ENCODE measurements around the gene MAJIN.
A peak's percentile ranks its signal among the peaks of the same experiment; 100 is the strongest.

MAJIN gene

DNA sequence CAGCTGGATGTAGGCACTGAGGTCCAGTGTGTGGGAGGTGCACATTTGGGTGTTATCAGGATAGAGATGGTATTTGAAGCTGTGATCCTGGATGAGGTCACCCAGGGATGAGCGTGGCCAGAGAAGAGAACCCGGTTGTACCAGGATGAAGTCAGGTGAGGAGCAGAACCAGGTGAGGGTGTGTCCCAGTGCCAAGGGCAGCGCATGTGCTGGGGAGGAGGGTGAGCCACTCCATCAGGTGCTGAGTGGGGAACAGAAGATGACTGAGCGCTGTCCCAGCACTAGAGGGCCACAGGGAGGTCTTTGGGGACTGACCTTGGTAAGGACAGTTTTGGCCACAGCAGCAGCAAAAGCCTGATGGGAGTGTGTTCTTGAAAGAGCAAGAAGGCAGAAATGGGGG, 44.8 kb upstream of the MAJIN start:
- DNase-seq, result peak; percentile 41
- no peak overlapping the region for H3K9ac ChIP-seq (ENCODE audit: low read length)
- H3K27ac ChIP-seq (ENCODE audit: low read depth, low read length), result no peak overlapping the region
- H3K4me3 ChIP-seq (ENCODE audit: low read length), result no peak overlapping the region
- no peak overlapping the region for H3K18ac ChIP-seq (ENCODE audit: low read length)
- no peak overlapping the region for H3K4me2 ChIP-seq (ENCODE audit: low read length)
- H3K56ac ChIP-seq (ENCODE audit: low read length), result no peak overlapping the region
- no peak overlapping the region for H4K5ac ChIP-seq (ENCODE audit: low read length)
- H3K23ac ChIP-seq (ENCODE audit: low read length), result no peak overlapping the region
- peaks cover 3% of the 10 kb centered on the region for H3K36me3 ChIP-seq (ENCODE audit: control insufficient read depth, insufficient read depth, low read length)
- no peak overlapping the region for H3K4ac ChIP-seq (ENCODE audit: low read depth, low read length)
- H4K8ac ChIP-seq (ENCODE audit: low read depth, low read length), result no peak overlapping the region
- WGBS (ENCODE audit: extremely low coverage, insufficient coverage, low lambda C conversion rate), result no CpG with 5 or more reads among the region's 4 CpGs
- no peak overlapping the region for H2BK120ac ChIP-seq (ENCODE audit: low read depth, low read length)
- no peak overlapping the region for H2BK15ac ChIP-seq (replicated peaks; ENCODE audit: low read depth)
- H2AK5ac ChIP-seq (ENCODE audit: low read length), result no peak overlapping the region
- H2BK5ac ChIP-seq (ENCODE audit: low read length), result no peak overlapping the region
- peaks cover 2% of the 10 kb centered on the region for H3K4me1 ChIP-seq (ENCODE audit: control insufficient read depth, low read depth, low read length)
- peaks cover 2% of the 10 kb centered on the region for H3K79me1 ChIP-seq (ENCODE audit: low read length)
- H3K27me3 ChIP-seq (ENCODE audit: insufficient read depth, low read length, poor library complexity), result no peaks in the 10 kb centered on the region
- H3K79me2 ChIP-seq (ENCODE audit: control insufficient read depth, insufficient read depth, low read length), result no peaks in the 10 kb centered on the region

DNA sequence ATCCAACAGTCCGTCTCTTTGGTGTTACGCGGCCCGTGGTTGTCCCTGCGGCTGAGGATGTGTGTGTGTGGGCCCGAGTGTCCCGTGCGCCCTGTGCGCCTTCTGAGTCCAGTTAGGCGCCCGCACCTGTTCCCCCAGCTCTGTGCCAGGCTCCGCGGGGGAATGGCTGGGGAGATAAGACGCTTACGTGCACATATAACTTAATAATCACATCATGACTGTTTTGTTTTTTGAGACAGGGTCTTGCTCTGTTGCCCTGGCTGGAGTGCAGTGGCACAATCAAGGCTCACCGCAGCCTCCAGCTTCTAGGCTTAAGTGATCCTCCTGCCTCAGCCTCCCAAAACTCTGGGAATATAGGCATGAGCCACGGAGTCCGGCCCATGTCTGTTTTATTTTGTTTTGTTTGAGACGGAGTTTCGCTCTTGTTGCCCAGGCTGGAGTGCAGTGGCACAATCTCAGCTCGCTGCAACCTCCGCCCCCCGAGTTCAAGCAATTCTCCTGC, 42.9 kb upstream of the MAJIN start:
- Histone ChIP-seq H2BK15ac (replicated peaks; ENCODE audit: low read depth) (no peak overlapping the region), H3K23ac (ENCODE audit: low read length) (peak overlapping the region; percentile 80), H3K79me2 (ENCODE audit: control insufficient read depth, insufficient read depth, low read length) (no peaks in the 10 kb centered on the region), H3K27me3 (ENCODE audit: insufficient read depth, low read length, poor library complexity) (no peaks in the 10 kb centered on the region), H4K5ac (ENCODE audit: low read length) (no peak overlapping the region), H3K4me2 (ENCODE audit: low read length) (peak overlapping the region; percentile 67), H2BK5ac (ENCODE audit: low read length) (no peak overlapping the region), H3K56ac (ENCODE audit: low read length) (peak overlapping the region; percentile 97), H3K79me1 (ENCODE audit: low read length) (peaks cover 2% of the 10 kb centered on the region), H3K4ac (ENCODE audit: low read depth, low read length) (peak overlapping the region; percentile 57), H3K18ac (ENCODE audit: low read length) (peak overlapping the region; percentile 87), H2AK5ac (ENCODE audit: low read length) (no peak overlapping the region), H3K4me1 (ENCODE audit: control insufficient read depth, low read depth, low read length) (peaks cover 2% of the 10 kb centered on the region), H3K27ac (ENCODE audit: low read depth, low read length) (peak overlapping the region; percentile 93), H3K36me3 (ENCODE audit: control insufficient read depth, insufficient read depth, low read length) (peaks cover 3% of the 10 kb centered on the region), H3K4me3 (ENCODE audit: low read length) (peak overlapping the region; percentile 69), H2BK120ac (ENCODE audit: low read depth, low read length) (no peak overlapping the region), H3K9ac (ENCODE audit: low read length) (peak overlapping the region; percentile 87), H4K8ac (ENCODE audit: low read depth, low read length) (no peak overlapping the region)
- WGBS (ENCODE audit: extremely low coverage, insufficient coverage, low lambda C conversion rate), result no CpG with 5 or more reads among the region's 23 CpGs
- no peak for DNase-seq

DNA sequence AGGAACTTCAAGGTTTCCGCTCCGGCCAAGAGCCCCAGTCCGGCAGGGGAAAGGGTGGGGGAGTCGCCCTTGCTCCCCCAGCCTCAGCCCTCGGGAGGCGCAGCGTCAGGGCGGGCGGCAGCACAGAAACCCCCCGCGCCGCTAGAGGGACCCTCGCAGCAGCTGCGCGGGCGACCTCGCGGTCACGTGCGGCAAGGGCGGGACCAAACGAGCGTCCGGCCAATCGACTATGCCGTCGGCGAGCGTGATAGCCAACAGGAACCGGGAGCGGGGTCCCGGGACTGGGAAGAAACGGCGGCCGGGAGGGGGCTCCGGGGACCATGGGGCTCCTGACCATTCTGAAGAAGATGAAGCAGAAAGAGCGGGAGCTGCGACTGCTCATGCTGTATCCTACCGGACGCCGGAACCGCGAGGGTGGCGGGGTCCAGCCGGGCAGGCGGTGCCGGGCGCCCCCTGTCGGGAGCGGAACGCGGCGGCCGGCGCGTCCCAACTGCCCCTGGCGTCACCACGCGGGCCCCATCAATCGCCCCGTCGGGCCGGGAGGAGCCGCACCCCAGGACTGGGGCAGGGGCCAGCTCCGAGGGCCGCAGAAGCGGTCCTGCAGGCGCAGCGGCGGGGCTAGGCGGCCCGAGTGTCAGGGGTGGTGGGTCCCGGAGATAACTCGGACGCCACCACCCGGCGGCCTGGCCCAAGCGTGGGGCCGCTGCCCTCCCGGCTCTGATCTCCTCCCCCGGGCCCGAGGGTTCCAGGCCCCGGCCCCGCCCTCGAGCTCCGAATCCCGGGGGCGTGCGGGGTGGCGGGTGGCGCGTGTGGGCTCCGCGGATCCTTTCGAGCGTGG, 42.2 kb upstream of the MAJIN start, which contains the start of gene ARL2:
TSS of gene ARL2 (plus strand) at position 273 of the 838 bp plus-strand sequence. CDS start at position 321, 48 bp downstream.
- Histone ChIP-seq H3K27ac (ENCODE audit: low read depth, low read length) (peak within 1 kb of the TSS; percentile 96), H3K4me2 (ENCODE audit: low read length) (peak within 1 kb of the TSS; percentile 82), H4K5ac (ENCODE audit: low read length) (no peak within 1 kb of the TSS), H2AK5ac (ENCODE audit: low read length) (no peak within 1 kb of the TSS), H3K56ac (ENCODE audit: low read length) (peak within 1 kb of the TSS; percentile 97), H3K79me1 (ENCODE audit: low read length) (peaks cover 2% of the 10 kb centered on the region), H3K27me3 (ENCODE audit: insufficient read depth, low read length, poor library complexity) (no peaks in the 10 kb centered on the region), H3K18ac (ENCODE audit: low read length) (peak within 1 kb of the TSS; percentile 94), H2BK15ac (replicated peaks; ENCODE audit: low read depth) (no peak within 1 kb of the TSS), H3K79me2 (ENCODE audit: control insufficient read depth, insufficient read depth, low read length) (no peaks in the 10 kb centered on the region), H2BK120ac (ENCODE audit: low read depth, low read length) (no peak within 1 kb of the TSS), H4K8ac (ENCODE audit: low read depth, low read length) (peak within 1 kb of the TSS; percentile 30), H3K23ac (ENCODE audit: low read length) (peak within 1 kb of the TSS; percentile 80), H3K4me3 (ENCODE audit: low read length) (peak within 1 kb of the TSS; percentile 69), H3K36me3 (ENCODE audit: control insufficient read depth, insufficient read depth, low read length) (peaks cover 3% of the 10 kb centered on the region), H3K4ac (ENCODE audit: low read depth, low read length) (peak within 1 kb of the TSS; percentile 82), H3K4me1 (ENCODE audit: control insufficient read depth, low read depth, low read length) (peaks cover 2% of the 10 kb centered on the region), H3K9ac (ENCODE audit: low read length) (peak within 1 kb of the TSS; percentile 90), H2BK5ac (ENCODE audit: low read length) (peak within 1 kb of the TSS; percentile 20)
- DNase-seq, result peak; percentile 96
- no CpG with 5 or more reads among the region's 96 CpGs for WGBS (ENCODE audit: extremely low coverage, insufficient coverage, low lambda C conversion rate)

DNA sequence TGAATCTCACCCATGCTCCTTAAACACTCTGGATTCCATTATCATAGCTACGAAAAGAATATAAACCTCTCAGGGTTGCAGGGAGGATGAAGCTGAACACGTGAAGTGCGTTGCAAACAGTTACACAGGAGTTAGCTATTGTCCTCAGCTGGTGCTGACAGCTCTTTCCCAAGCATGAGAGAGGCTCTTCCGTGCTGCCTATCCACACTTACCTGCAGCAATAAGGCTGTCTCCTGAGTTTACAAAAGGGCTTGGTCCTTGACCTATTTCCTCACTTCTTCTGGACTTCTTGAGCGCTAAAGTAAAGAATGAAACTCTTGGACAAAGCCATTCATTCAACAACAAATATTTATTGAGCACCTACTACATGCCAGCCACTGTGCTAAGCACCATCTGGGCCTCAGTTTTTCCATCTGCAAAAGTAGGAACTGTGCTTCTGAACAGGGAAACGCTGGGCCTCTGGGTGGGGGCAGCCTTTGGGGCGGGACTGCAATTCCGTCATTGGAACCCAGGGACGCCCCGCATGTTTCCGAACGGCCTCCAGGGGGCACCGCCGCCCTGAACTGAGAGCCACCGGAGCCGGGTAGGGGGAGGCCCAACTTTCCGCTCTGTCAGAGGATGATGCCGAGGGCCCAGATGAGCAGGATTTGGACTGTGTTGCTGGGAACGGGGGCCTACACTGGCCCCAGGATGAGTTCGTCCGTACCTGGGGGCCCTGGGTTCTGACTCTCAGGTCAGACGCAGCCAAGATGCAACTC, 41.4 kb upstream of the MAJIN start:
- H3K56ac ChIP-seq (ENCODE audit: low read length), result peak overlapping the region; percentile 89

DNA sequence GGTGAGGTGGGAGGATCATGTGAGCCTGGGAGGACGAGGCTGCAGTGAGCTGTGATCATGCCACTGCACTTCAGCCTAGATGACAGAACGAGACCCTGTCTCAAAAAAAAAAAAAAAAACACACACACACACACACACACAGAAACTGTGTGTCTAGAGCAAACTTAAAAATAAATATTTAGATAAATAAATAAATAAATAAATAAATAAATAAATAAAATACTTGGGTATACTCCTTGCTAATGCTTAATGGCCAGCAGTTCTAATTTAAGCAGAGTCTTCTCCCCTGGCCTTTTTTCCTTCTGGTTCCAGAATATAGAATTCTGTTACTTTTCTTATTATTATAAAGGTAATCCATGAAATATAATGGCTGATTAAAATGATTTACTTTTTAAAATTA, 37.0 kb upstream of the MAJIN start:
- no CpG with 5 or more reads among the region's 2 CpGs for WGBS (ENCODE audit: extremely low coverage, insufficient coverage, low lambda C conversion rate)

More for the DNA sequence above, 41.4 kb upstream of the MAJIN start:
- Histone ChIP-seq H3K4me2 (ENCODE audit: low read length) (peak overlapping the region; percentile 82), H3K18ac (ENCODE audit: low read length) (peak overlapping the region; percentile 94), H3K27me3 (ENCODE audit: insufficient read depth, low read length, poor library complexity) (no peaks in the 10 kb centered on the region), H3K23ac (ENCODE audit: low read length) (no peak overlapping the region), H2BK120ac (ENCODE audit: low read depth, low read length) (no peak overlapping the region), H4K5ac (ENCODE audit: low read length) (no peak overlapping the region), H3K4me1 (ENCODE audit: control insufficient read depth, low read depth, low read length) (peaks cover 2% of the 10 kb centered on the region), H3K36me3 (ENCODE audit: control insufficient read depth, insufficient read depth, low read length) (no peaks in the 10 kb centered on the region), H2BK15ac (replicated peaks; ENCODE audit: low read depth) (no peak overlapping the region), H3K4ac (ENCODE audit: low read depth, low read length) (peak overlapping the region; percentile 82), H2BK5ac (ENCODE audit: low read length) (peak overlapping the region; percentile 20), H4K8ac (ENCODE audit: low read depth, low read length) (peak overlapping the region; percentile 30), H3K27ac (ENCODE audit: low read depth, low read length) (peak overlapping the region; percentile 96), H3K79me2 (ENCODE audit: control insufficient read depth, insufficient read depth, low read length) (no peaks in the 10 kb centered on the region), H3K79me1 (ENCODE audit: low read length) (peaks cover 2% of the 10 kb centered on the region), H3K9ac (ENCODE audit: low read length) (peak overlapping the region; percentile 90), H2AK5ac (ENCODE audit: low read length) (no peak overlapping the region), H3K4me3 (ENCODE audit: low read length) (peak overlapping the region; percentile 40)
- DNase-seq, result peak; percentile 93
- WGBS (ENCODE audit: extremely low coverage, insufficient coverage, low lambda C conversion rate), result no CpG with 5 or more reads among the region's 22 CpGs

More for the DNA sequence above, 37.0 kb upstream of the MAJIN start:
- no peaks in the 10 kb centered on the region for H3K36me3 ChIP-seq (ENCODE audit: control insufficient read depth, insufficient read depth, low read length)
- H2BK120ac ChIP-seq (ENCODE audit: low read depth, low read length), result no peak overlapping the region
- no peak overlapping the region for H2BK5ac ChIP-seq (ENCODE audit: low read length)
- H4K5ac ChIP-seq (ENCODE audit: low read length), result no peak overlapping the region
- H4K8ac ChIP-seq (ENCODE audit: low read depth, low read length), result no peak overlapping the region
- H2BK15ac ChIP-seq (replicated peaks; ENCODE audit: low read depth), result no peak overlapping the region
- no peaks in the 10 kb centered on the region for H3K79me1 ChIP-seq (ENCODE audit: low read length)
- no peak overlapping the region for H3K23ac ChIP-seq (ENCODE audit: low read length)
- no peak overlapping the region for H3K9ac ChIP-seq (ENCODE audit: low read length)
- H3K79me2 ChIP-seq (ENCODE audit: control insufficient read depth, insufficient read depth, low read length), result no peaks in the 10 kb centered on the region
- H2AK5ac ChIP-seq (ENCODE audit: low read length), result no peak overlapping the region
- no peak overlapping the region for H3K18ac ChIP-seq (ENCODE audit: low read length)
- no peak overlapping the region for H3K4ac ChIP-seq (ENCODE audit: low read depth, low read length)
- H3K56ac ChIP-seq (ENCODE audit: low read length), result no peak overlapping the region
- no peak overlapping the region for H3K4me3 ChIP-seq (ENCODE audit: low read length)
- no peaks in the 10 kb centered on the region for H3K27me3 ChIP-seq (ENCODE audit: insufficient read depth, low read length, poor library complexity)
- H3K4me2 ChIP-seq (ENCODE audit: low read length), result no peak overlapping the region
- H3K27ac ChIP-seq (ENCODE audit: low read depth, low read length), result no peak overlapping the region
- H3K4me1 ChIP-seq (ENCODE audit: control insufficient read depth, low read depth, low read length), result peaks cover 2% of the 10 kb centered on the region
- no peak for DNase-seq

Data from mesendoderm (in vitro differentiated cells).